COLO668 (cell line): ENCODE measurements around the gene TENM4.

Experiments used
- DNase-seq: peaks from one replicate; lab custom pipeline; 2025; ENCODE audit not compliant: unreplicated experiment; lab: John Stamatoyannopoulos, UW

TENM4 gene

GRCh38 chr11:79392161-79392560 is 48.7 kb downstream of the TENM4 start:
- no peak for DNase-seq

GRCh38 chr11:79390923-79391322 is 49.9 kb downstream of the TENM4 start:
- no peak for DNase-seq

- DNase-seq, result no peak
Observed at GRCh38 chr11:79390477-79390876, 50.4 kb downstream of the TENM4 start.

GRCh38 chr11:79388201-79388600 is 52.6 kb downstream of the TENM4 start:
- DNase-seq, result no peak

- no peak for DNase-seq
Observed at GRCh38 chr11:79383874-79384273, 57.0 kb downstream of the TENM4 start.

GRCh38 chr11:79382301-79383050 is 58.4 kb downstream of the TENM4 start:
- DNase-seq, result no peak

- DNase-seq, result no peak
Observed at GRCh38 chr11:79381036-79381435, 59.8 kb downstream of the TENM4 start.

GRCh38 chr11:79377406-79377805 is 63.4 kb downstream of the TENM4 start:
- no peak for DNase-seq

- DNase-seq, result no peak
Observed at GRCh38 chr11:79375818-79376550, 64.8 kb downstream of the TENM4 start.

- DNase-seq, result no peak
Observed at GRCh38 chr11:79374727-79375126, 66.1 kb downstream of the TENM4 start.

GRCh38 chr11:79371724-79372123 is 69.1 kb downstream of the TENM4 start:
- DNase-seq, result no peak

GRCh38 chr11:79371152-79371551 is 69.7 kb downstream of the TENM4 start:
- no peak for DNase-seq

GRCh38 chr11:79369055-79369454 is 71.8 kb downstream of the TENM4 start:
- DNase-seq, result no peak

GRCh38 chr11:79367844-79368243 is 73.0 kb downstream of the TENM4 start:
- DNase-seq, result no peak

- DNase-seq, result no peak
Observed at GRCh38 chr11:79366218-79366617, 74.6 kb downstream of the TENM4 start.

- no peak for DNase-seq
Observed at GRCh38 chr11:79363861-79364378, 76.9 kb downstream of the TENM4 start.

GRCh38 chr11:79363256-79363655 is 77.6 kb downstream of the TENM4 start:
- DNase-seq, result no peak

GRCh38 chr11:79362821-79363220 is 78.0 kb downstream of the TENM4 start:
- DNase-seq, result no peak

GRCh38 chr11:79362206-79362757 is 78.5 kb downstream of the TENM4 start:
- no peak for DNase-seq

GRCh38 chr11:79358258-79358657 is 82.6 kb downstream of the TENM4 start:
- no peak for DNase-seq

- DNase-seq, result no peak
Observed at GRCh38 chr11:79353706-79354105, 87.1 kb downstream of the TENM4 start.

- no peak for DNase-seq
Observed at GRCh38 chr11:79352349-79352703, 88.5 kb downstream of the TENM4 start.
